ENCODE data around the gene DCST1. TPM values are rescaled to one million over a fixed set of nuclear protein-coding genes. Genes with fewer than 3 reads are reported as not detected.

DCST1 gene
- total RNA-seq, 4 donors from 2014 or later, result 0.19 TPM; not detected in 3

- intact Hi-C loops (cut with DNase I), result no loop called here
- 20 to 25% methylated on average over 3 to 10 of the region's 16 CpGs for WGBS, 2 donors
These were observed 25.3 kb upstream of the DCST1 start for GRCh38 chr1:155008015-155008941.

GRCh38 chr1:155009221-155009711 lies 24.4 kb upstream of the DCST1 start:
- peaks cover 77 to 100% (median 84%) of the 10 kb centered on the region in 3 donors for H3K4me1 ChIP-seq
- peak overlapping the region; percentile 50 to 96 (median 64) for H3K4me3 ChIP-seq
- H3K27ac ChIP-seq, result peak overlapping the region; percentile 97 to 99 (median 98)
- no peaks in the 10 kb centered on the region for H3K27me3 ChIP-seq
- peaks cover 2 to 33% (median 10%) of the 10 kb centered on the region in 3 donors for H3K36me3 ChIP-seq
- WGBS, 2 donors, result 59% methylated on average over 5 of the region's 12 CpGs; no CpG with 5 or more reads in 1 of the 2 donors
- no peak for TF ChIP-seq CTCF (IDR thresholded peaks at IDR 0.05)
- no peak for TF ChIP-seq POLR2A (IDR thresholded peaks at IDR 0.05)
- intact Hi-C loops (cut with DNase I), result no loop called here
- H3K9me3 ChIP-seq, result no peaks in the 10 kb centered on the region
- DNase-seq, result no peak

More at GRCh38 chr1:155008015-155008941, 25.3 kb upstream of the DCST1 start:
- TF ChIP-seq CTCF (IDR thresholded peaks at IDR 0.05) (no peak), POLR2A (IDR thresholded peaks at IDR 0.05) (peak in 1 of 4 donors; percentile 29)
- H3K27ac ChIP-seq, result peak overlapping the region; percentile 97 to 99 (median 98)
- peaks cover 0 to 23% (median 5%) of the 10 kb centered on the region in 3 donors for H3K36me3 ChIP-seq
- peaks cover 70 to 98% (median 81%) of the 10 kb centered on the region in 3 donors for H3K4me1 ChIP-seq
- no peak for DNase-seq
- peak overlapping the region; percentile 50 to 96 (median 64) for H3K4me3 ChIP-seq
- H3K9me3 ChIP-seq, result no peaks in the 10 kb centered on the region
- H3K27me3 ChIP-seq, result no peaks in the 10 kb centered on the region

GRCh38 chr1:155009742-155010141 lies 23.9 kb upstream of the DCST1 start:
- WGBS, 2 donors, result 70 to 76% methylated on average over 4 to 5 of the region's 5 CpGs
- no peak for DNase-seq
- peaks cover 77 to 100% (median 84%) of the 10 kb centered on the region in 3 donors for H3K4me1 ChIP-seq
- H3K36me3 ChIP-seq, result peaks cover 7 to 38% (median 15%) of the 10 kb centered on the region in 3 donors
- H3K9me3 ChIP-seq, result no peaks in the 10 kb centered on the region
- H3K27me3 ChIP-seq, result no peaks in the 10 kb centered on the region
- intact Hi-C loops (cut with DNase I), result no loop called here
- TF ChIP-seq CTCF (IDR thresholded peaks at IDR 0.05), result no peak
- TF ChIP-seq POLR2A (IDR thresholded peaks at IDR 0.05), result no peak
- H3K27ac ChIP-seq, result peak overlapping the region; percentile 97 to 99 (median 98)
- peak overlapping the region; percentile 50 to 96 (median 64) for H3K4me3 ChIP-seq

GRCh38 chr1:155010211-155010918 lies 23.3 kb upstream of the DCST1 start:
- H3K9me3 ChIP-seq, result no peaks in the 10 kb centered on the region
- peak overlapping the region; percentile 50 to 96 (median 64) for H3K4me3 ChIP-seq
- intact Hi-C loops (cut with DNase I), result no loop called here
- peaks cover 77 to 100% (median 82%) of the 10 kb centered on the region in 3 donors for H3K4me1 ChIP-seq
- DNase-seq, result no peak
- peaks cover 12 to 44% (median 21%) of the 10 kb centered on the region in 3 donors for H3K36me3 ChIP-seq
- TF ChIP-seq POLR2A (IDR thresholded peaks at IDR 0.05), result no peak
- H3K27ac ChIP-seq, result peak overlapping the region; percentile 97 to 99 (median 98)
- no peaks in the 10 kb centered on the region for H3K27me3 ChIP-seq
- WGBS, 2 donors, result 5 to 62% methylated on average over 2 to 3 of the region's 11 CpGs

GRCh38 chr1:155011004-155011416 lies 22.6 kb upstream of the DCST1 start:
- intact Hi-C loops (cut with DNase I), result no loop called here
- no peak for DNase-seq
- H3K4me3 ChIP-seq, result peak overlapping the region in 3 of 4 donors; percentile 61 to 96 (median 67)
- H3K27ac ChIP-seq, result peak overlapping the region; percentile 97 to 99 (median 98)
- 61% methylated on average over 3 of the region's 5 CpGs; no CpG with 5 or more reads in 1 of the 2 donors for WGBS, 2 donors
- no peaks in the 10 kb centered on the region for H3K9me3 ChIP-seq
- H3K4me1 ChIP-seq, result peaks cover 75 to 100% (median 81%) of the 10 kb centered on the region in 3 donors
- peaks cover 16 to 48% (median 27%) of the 10 kb centered on the region in 3 donors for H3K36me3 ChIP-seq
- no peaks in the 10 kb centered on the region for H3K27me3 ChIP-seq
- TF ChIP-seq POLR2A (IDR thresholded peaks at IDR 0.05) (no peak), CTCF (IDR thresholded peaks at IDR 0.05) (no peak)

All from esophagus squamous epithelium (tissue), 5 donors.